ENCODE data around the gene NOS3. TPM values are rescaled to one million over a fixed set of nuclear protein-coding genes. Genes with fewer than 3 reads are reported as not detected.

The NOS3 gene
- total RNA-seq, 1 donor from 2014 or later: 1.8 TPM

- no peak for DNase-seq (ENCODE audit: low read depth)
- Histone ChIP-seq H3K27ac (ENCODE audit: low read depth, low read length) (no peak overlapping the region), H3K27me3 (ENCODE audit: insufficient read depth, low read length) (no peaks in the 10 kb centered on the region), H3K4me1 (ENCODE audit: insufficient read depth, low read length) (peaks cover 30% of the 10 kb centered on the region), H3K4me2 (ENCODE audit: low read length) (peak overlapping the region; percentile 91), H3K9me3 (ENCODE audit: insufficient read depth, low read depth, low read length) (no peaks in the 10 kb centered on the region), H3K9ac (ENCODE audit: low read length) (no peak overlapping the region), H4K20me1 (ENCODE audit: insufficient read depth, low read length) (peaks cover 32% of the 10 kb centered on the region), H3K79me2 (ENCODE audit: insufficient read depth, low read length) (peaks cover 16% of the 10 kb centered on the region), H2AFZ (ENCODE audit: low read depth, low read length) (no peak overlapping the region), H3K4me3 (ENCODE audit: insufficient read depth, low read depth, low read length) (no peak overlapping the region), H3K36me3 (ENCODE audit: insufficient read depth, low read length) (no peaks in the 10 kb centered on the region)
- TF ChIP-seq EZH2 (IDR thresholded peaks at IDR 0.05; ENCODE audit: insufficient read depth, low read length): no peak
- no peak for TF ChIP-seq CTCF (IDR thresholded peaks at IDR 0.05; ENCODE audit: insufficient read depth, low read depth, low read length)
- Mint-ChIP-seq H3K27ac (ENCODE audit: unreplicated experiment) (peak overlapping the region; percentile 87), H3K4me3 (ENCODE audit: unreplicated experiment) (peak overlapping the region; percentile 94), H3K27me3 (ENCODE audit: low read depth, unreplicated experiment) (peaks cover 10% of the 10 kb centered on the region), H3K9me3 (ENCODE audit: unreplicated experiment) (peaks cover 1% of the 10 kb centered on the region), H3K4me1 (ENCODE audit: low read depth, unreplicated experiment) (peaks cover 23% of the 10 kb centered on the region), H3K36me3 (ENCODE audit: low read depth, unreplicated experiment) (peaks cover 18% of the 10 kb centered on the region)
- no peak for FAIRE-seq
Measured at GRCh38 chr7:151056283-151056665, 65.5 kb downstream of the NOS3 start.

- peak overlapping the region; percentile 94 for H3K4me3 Mint-ChIP-seq (ENCODE audit: unreplicated experiment)
- H3K79me2 ChIP-seq (ENCODE audit: insufficient read depth, low read length): peaks cover 22% of the 10 kb centered on the region
- H3K4me3 ChIP-seq (ENCODE audit: insufficient read depth, low read depth, low read length): peak overlapping the region; percentile 80
- H4K20me1 ChIP-seq (ENCODE audit: insufficient read depth, low read length): peaks cover 35% of the 10 kb centered on the region
- peak overlapping the region; percentile 87 for H3K27ac Mint-ChIP-seq (ENCODE audit: unreplicated experiment)
- no peak for TF ChIP-seq EZH2 (IDR thresholded peaks at IDR 0.05; ENCODE audit: insufficient read depth, low read length)
- TF ChIP-seq CTCF (IDR thresholded peaks at IDR 0.05; ENCODE audit: insufficient read depth, low read depth, low read length): no peak
- peaks cover 36% of the 10 kb centered on the region for H3K4me1 ChIP-seq (ENCODE audit: insufficient read depth, low read length)
- no peak for DNase-seq (ENCODE audit: low read depth)
- FAIRE-seq: no peak
- H3K27me3 Mint-ChIP-seq (ENCODE audit: low read depth, unreplicated experiment): peaks cover 10% of the 10 kb centered on the region
- H3K4me1 Mint-ChIP-seq (ENCODE audit: low read depth, unreplicated experiment): peaks cover 29% of the 10 kb centered on the region
- H3K4me2 ChIP-seq (ENCODE audit: low read length): peak overlapping the region; percentile 91
- no peak overlapping the region for H3K27ac ChIP-seq (ENCODE audit: low read depth, low read length)
- H3K9me3 ChIP-seq (ENCODE audit: insufficient read depth, low read depth, low read length): no peaks in the 10 kb centered on the region
- H3K36me3 ChIP-seq (ENCODE audit: insufficient read depth, low read length): no peaks in the 10 kb centered on the region
- peak overlapping the region; percentile 65 for H3K9ac ChIP-seq (ENCODE audit: low read length)
- no peaks in the 10 kb centered on the region for H3K27me3 ChIP-seq (ENCODE audit: insufficient read depth, low read length)
- H3K36me3 Mint-ChIP-seq (ENCODE audit: low read depth, unreplicated experiment): peaks cover 18% of the 10 kb centered on the region
- peak overlapping the region; percentile 83 for H2AFZ ChIP-seq (ENCODE audit: low read depth, low read length)
- H3K9me3 Mint-ChIP-seq (ENCODE audit: unreplicated experiment): peaks cover 1% of the 10 kb centered on the region
Measured at GRCh38 chr7:151056666-151057505, 66.1 kb downstream of the NOS3 start.

- Mint-ChIP-seq H3K36me3 (ENCODE audit: low read depth, unreplicated experiment) (peaks cover 14% of the 10 kb centered on the region), H3K4me3 (ENCODE audit: unreplicated experiment) (peak within 1 kb of the TSS; percentile 94), H3K9me3 (ENCODE audit: unreplicated experiment) (peaks cover 1% of the 10 kb centered on the region), H3K27ac (ENCODE audit: unreplicated experiment) (peak within 1 kb of the TSS; percentile 97), H3K4me1 (ENCODE audit: low read depth, unreplicated experiment) (peaks cover 30% of the 10 kb centered on the region), H3K27me3 (ENCODE audit: low read depth, unreplicated experiment) (peaks cover 8% of the 10 kb centered on the region)
- H3K4me3 ChIP-seq (ENCODE audit: insufficient read depth, low read depth, low read length): peak within 1 kb of the TSS; percentile 80
- H3K9me3 ChIP-seq (ENCODE audit: insufficient read depth, low read depth, low read length): no peaks in the 10 kb centered on the region
- no peaks in the 10 kb centered on the region for H3K27me3 ChIP-seq (ENCODE audit: insufficient read depth, low read length)
- H4K20me1 ChIP-seq (ENCODE audit: insufficient read depth, low read length): peaks cover 34% of the 10 kb centered on the region
- H3K36me3 ChIP-seq (ENCODE audit: insufficient read depth, low read length): no peaks in the 10 kb centered on the region
- H3K79me2 ChIP-seq (ENCODE audit: insufficient read depth, low read length): peaks cover 29% of the 10 kb centered on the region
- peak within 1 kb of the TSS; percentile 81 for H3K9ac ChIP-seq (ENCODE audit: low read length)
- peak within 1 kb of the TSS; percentile 91 for H3K4me2 ChIP-seq (ENCODE audit: low read length)
- FAIRE-seq: no peak
- DNase-seq (ENCODE audit: low read depth): no peak
- H3K4me1 ChIP-seq (ENCODE audit: insufficient read depth, low read length): peaks cover 43% of the 10 kb centered on the region
- no peak for TF ChIP-seq CTCF (IDR thresholded peaks at IDR 0.05; ENCODE audit: insufficient read depth, low read depth, low read length)
- TF ChIP-seq EZH2 (IDR thresholded peaks at IDR 0.05; ENCODE audit: insufficient read depth, low read length): no peak
- peak within 1 kb of the TSS; percentile 93 for H3K27ac ChIP-seq (ENCODE audit: low read depth, low read length)
- peak within 1 kb of the TSS; percentile 83 for H2AFZ ChIP-seq (ENCODE audit: low read depth, low read length)
Measured at GRCh38 chr7:151057506-151057988, 66.7 kb downstream of the NOS3 start, which contains the start of gene CDK5. Gene CDK5, minus strand, starts transcription at chr7:151057897. Its CDS starts 49 bp downstream, at chr7:151057848.

All from astrocyte (in vitro differentiated cells and primary cell).